ENCODE results near the gene SBF2. TPM values are rescaled to one million over a fixed set of nuclear protein-coding genes. Genes with fewer than 3 reads are reported as not detected.

SBF2 gene
- total RNA-seq, 2 experiments from 2014 or later = 14.2 to 15.2 TPM

DNA sequence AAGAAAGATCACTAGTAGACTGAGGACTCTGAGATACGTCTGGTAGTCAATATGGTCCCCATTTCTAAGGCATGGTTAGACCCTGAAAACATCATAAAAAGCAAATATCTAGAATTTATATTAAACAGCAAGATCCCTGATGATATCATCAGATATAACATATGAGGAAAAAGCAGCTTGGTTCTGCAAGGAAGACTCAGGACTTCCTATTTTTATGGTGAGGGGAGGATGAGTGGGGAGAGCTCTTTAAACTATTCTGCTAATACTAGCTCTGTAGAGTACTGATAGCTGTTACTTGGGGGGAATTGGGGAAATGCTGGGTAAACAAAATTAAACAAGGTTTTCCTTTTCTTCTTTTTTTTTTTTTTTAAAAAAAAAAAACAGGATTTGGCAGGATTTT, 394.3 kb downstream of the SBF2 start:
- Histone ChIP-seq H3K9me3 (ENCODE audit: control insufficient read depth in 1 of 2, insufficient read depth in 1 of 2, low read length in 2 of 2) (no peaks in the 10 kb centered on the region), H3K4me3 (ENCODE audit: low read length) (no peak overlapping the region), H3K27me3 (ENCODE audit: control insufficient read depth in 1 of 2, insufficient read depth in 2 of 2, low read length in 2 of 2) (no peaks in the 10 kb centered on the region), H3K36me3 (ENCODE audit: insufficient read depth, low read length) (peaks cover 12% of the 10 kb centered on the region), H3K4me1 (ENCODE audit: insufficient read depth, low read length) (no peaks in the 10 kb centered on the region), H3K27ac (ENCODE audit: low read depth in 1 of 2, low read length in 2 of 2) (no peak overlapping the region)
- Mint-ChIP-seq H3K9me3 (peaks cover 9% of the 10 kb centered on the region), H3K4me3 (no peak overlapping the region), H3K36me3 (ENCODE audit: low read depth) (peaks cover 17% of the 10 kb centered on the region), H3K27ac (no peak overlapping the region), H3K27me3 (no peaks in the 10 kb centered on the region), H3K4me1 (ENCODE audit: low read depth) (no peaks in the 10 kb centered on the region)
- ChIA-PET CTCF (interaction anchor here (0.7 kb wide), 1 partner anchor 53 kb away, joined by 3 read pairs; no protein-coding TSS in a partner anchor), POLR2A (no interaction called here)
- TF ChIP-seq, protein P1, sequence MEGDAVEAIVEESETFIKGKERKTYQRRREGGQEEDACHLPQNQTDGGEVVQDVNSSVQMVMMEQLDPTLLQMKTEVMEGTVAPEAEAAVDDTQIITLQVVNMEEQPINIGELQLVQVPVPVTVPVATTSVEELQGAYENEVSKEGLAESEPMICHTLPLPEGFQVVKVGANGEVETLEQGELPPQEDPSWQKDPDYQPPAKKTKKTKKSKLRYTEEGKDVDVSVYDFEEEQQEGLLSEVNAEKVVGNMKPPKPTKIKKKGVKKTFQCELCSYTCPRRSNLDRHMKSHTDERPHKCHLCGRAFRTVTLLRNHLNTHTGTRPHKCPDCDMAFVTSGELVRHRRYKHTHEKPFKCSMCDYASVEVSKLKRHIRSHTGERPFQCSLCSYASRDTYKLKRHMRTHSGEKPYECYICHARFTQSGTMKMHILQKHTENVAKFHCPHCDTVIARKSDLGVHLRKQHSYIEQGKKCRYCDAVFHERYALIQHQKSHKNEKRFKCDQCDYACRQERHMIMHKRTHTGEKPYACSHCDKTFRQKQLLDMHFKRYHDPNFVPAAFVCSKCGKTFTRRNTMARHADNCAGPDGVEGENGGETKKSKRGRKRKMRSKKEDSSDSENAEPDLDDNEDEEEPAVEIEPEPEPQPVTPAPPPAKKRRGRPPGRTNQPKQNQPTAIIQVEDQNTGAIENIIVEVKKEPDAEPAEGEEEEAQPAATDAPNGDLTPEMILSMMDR (IDR thresholded peaks at IDR 0.05) = no peak
- no peak for DNase-seq
- intact Hi-C loops (cut with DNase I, micrococcal nuclease) = no loop called here
- ATAC-seq (ENCODE audit: poor library complexity) = no peak

DNA sequence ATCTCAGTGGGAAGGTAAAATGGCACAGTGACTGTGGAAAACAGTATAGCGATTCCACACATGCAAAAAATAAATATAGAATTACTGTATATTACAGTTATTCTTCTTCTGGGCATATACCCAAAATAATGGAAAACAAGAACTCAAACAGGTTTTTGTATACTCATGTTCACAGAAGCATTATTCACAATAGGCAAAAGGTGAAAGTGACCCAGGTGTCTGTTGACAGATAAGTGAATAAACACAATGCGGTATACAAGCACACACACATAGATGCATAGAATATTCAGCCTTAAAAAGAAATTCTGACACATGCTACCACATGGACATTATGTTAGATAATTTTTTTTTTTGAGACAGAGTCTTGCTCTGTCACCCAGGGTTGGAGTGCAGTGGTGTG, 397.1 kb downstream of the SBF2 start:
- Mint-ChIP-seq H3K27me3 (no peaks in the 10 kb centered on the region), H3K9me3 (peaks cover 9% of the 10 kb centered on the region), H3K4me3 (no peak overlapping the region), H3K4me1 (ENCODE audit: low read depth) (no peaks in the 10 kb centered on the region), H3K36me3 (ENCODE audit: low read depth) (peaks cover 28% of the 10 kb centered on the region), H3K27ac (no peak overlapping the region)
- ChIA-PET POLR2A (no interaction called here), CTCF (no interaction called here)
- H3K27ac ChIP-seq (ENCODE audit: low read depth in 1 of 2, low read length in 2 of 2) = no peak overlapping the region
- peaks cover 12% of the 10 kb centered on the region for H3K36me3 ChIP-seq (ENCODE audit: insufficient read depth, low read length)
- H3K4me1 ChIP-seq (ENCODE audit: insufficient read depth, low read length) = no peaks in the 10 kb centered on the region
- intact Hi-C loops (cut with DNase I, micrococcal nuclease) = no loop called here
- DNase-seq (no peak), ATAC-seq (ENCODE audit: poor library complexity) (no peak)
- TF ChIP-seq, protein P1 (IDR thresholded peaks at IDR 0.05) = no peak
- H3K27me3 ChIP-seq (ENCODE audit: control insufficient read depth in 1 of 2, insufficient read depth in 2 of 2, low read length in 2 of 2) = no peaks in the 10 kb centered on the region
- H3K9me3 ChIP-seq (ENCODE audit: control insufficient read depth in 1 of 2, insufficient read depth in 1 of 2, low read length in 2 of 2) = no peaks in the 10 kb centered on the region
- no peak overlapping the region for H3K4me3 ChIP-seq (ENCODE audit: low read length)

DNA sequence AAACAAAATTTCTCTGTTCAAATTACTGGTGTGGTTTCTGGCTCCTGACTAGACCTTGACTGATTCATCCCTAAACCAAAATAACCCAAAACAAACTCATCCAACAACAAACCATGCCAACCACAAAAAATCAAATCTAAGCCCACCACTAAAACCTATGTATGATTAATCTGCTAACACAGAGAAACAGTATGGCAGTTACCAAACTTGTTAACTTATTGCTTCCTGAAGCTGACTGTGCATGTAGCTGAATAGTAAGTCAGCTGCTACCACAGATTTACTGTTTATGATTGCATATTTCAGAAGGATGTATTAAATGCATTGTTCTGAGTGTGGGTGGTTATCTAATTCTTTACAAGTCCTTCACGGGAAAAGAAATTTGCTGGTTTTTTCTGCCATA, 399.0 kb downstream of the SBF2 start:
- Mint-ChIP-seq H3K4me1 (ENCODE audit: low read depth) (no peaks in the 10 kb centered on the region), H3K36me3 (ENCODE audit: low read depth) (peaks cover 32% of the 10 kb centered on the region), H3K4me3 (no peak overlapping the region), H3K27me3 (no peaks in the 10 kb centered on the region), H3K27ac (no peak overlapping the region), H3K9me3 (peaks cover 9% of the 10 kb centered on the region)
- no peak overlapping the region for H3K4me3 ChIP-seq (ENCODE audit: low read length)
- ATAC-seq (ENCODE audit: poor library complexity) (no peak), DNase-seq (no peak)
- ChIA-PET CTCF (no interaction called here), POLR2A (no interaction called here)
- H3K4me1 ChIP-seq (ENCODE audit: insufficient read depth, low read length) = no peaks in the 10 kb centered on the region
- no peaks in the 10 kb centered on the region for H3K27me3 ChIP-seq (ENCODE audit: control insufficient read depth in 1 of 2, insufficient read depth in 2 of 2, low read length in 2 of 2)
- H3K36me3 ChIP-seq (ENCODE audit: insufficient read depth, low read length) = peaks cover 12% of the 10 kb centered on the region
- H3K27ac ChIP-seq (ENCODE audit: low read depth in 1 of 2, low read length in 2 of 2) = no peak overlapping the region
- intact Hi-C loops (cut with DNase I, micrococcal nuclease) = no loop called here
- no peaks in the 10 kb centered on the region for H3K9me3 ChIP-seq (ENCODE audit: control insufficient read depth in 1 of 2, insufficient read depth in 1 of 2, low read length in 2 of 2)
- TF ChIP-seq, protein P1 (IDR thresholded peaks at IDR 0.05) = no peak
